Stimulated activated CD4-positive, alpha-beta T cell treated with anti-CD3 and anti-CD28 coated beads, Interleukin-15, amount 100 ng/mL, for 1 hour (primary cell): ENCODE data around the gene C1GALT1.
"Not testable (repeated sequence)": the region's sequence is repeated elsewhere in the genome, so short reads cannot be mapped to it uniquely, and the experiment has no call there.

Experiments
- DNase-seq, 2 donors: peaks; one replicate each; pipeline ENCODE4 v3.0.0-alpha.2; 2020; ENCODE audit warnings: low read depth in 1 of 2, low spot score in 1 of 2

The C1GALT1 gene

GRCh38 chr7:7231865-7232264 lies 49.5 kb downstream of the C1GALT1 start:
- DNase-seq, result no peak

DNA sequence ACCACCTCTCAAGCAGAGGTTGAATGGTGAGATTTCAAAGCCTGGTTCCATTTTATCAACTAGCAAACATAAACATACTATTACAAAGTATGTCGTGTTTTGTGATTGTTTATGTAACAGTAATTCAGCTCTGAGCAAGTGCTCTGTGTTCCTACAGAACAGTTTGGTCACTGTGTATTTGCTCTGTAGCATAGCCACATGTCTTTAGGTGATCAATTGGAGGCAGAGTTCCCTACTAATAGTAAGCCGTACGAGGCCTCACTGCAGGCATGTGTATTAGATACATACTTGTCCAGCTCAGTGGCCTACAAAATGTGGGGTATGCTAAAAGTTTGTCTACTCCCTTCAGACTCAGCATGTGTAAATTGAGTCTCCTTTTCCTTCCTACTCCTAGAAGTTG lies 53.0 kb downstream of the C1GALT1 start:
- no peak for DNase-seq

DNA sequence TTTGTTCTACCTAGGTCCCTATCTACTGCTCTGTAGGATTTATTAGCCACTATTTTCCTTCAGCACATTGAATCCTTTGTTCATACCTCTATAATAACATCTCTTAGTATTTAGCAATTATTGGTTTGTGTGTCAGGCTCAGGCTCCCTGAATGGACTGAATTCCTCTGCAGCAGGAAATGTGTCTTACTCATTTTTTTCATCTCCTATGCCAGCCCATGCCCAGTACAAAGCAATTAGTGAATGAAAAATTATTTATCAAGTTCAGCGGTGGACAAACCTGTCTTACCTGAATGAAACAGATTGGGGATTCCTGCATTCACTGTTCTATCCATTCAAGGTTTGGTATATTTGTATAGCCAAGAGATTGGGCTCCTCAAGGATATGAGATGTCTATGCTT lies 53.7 kb downstream of the C1GALT1 start:
- DNase-seq, result no peak

- no peak for DNase-seq
Measured at GRCh38 chr7:7237201-7237977, 55.0 kb downstream of the C1GALT1 start.

GRCh38 chr7:7237978-7238267 lies 55.6 kb downstream of the C1GALT1 start:
- DNase-seq, result no peak

GRCh38 chr7:7239346-7239745 lies 57.0 kb downstream of the C1GALT1 start:
- DNase-seq, result no peak

DNA sequence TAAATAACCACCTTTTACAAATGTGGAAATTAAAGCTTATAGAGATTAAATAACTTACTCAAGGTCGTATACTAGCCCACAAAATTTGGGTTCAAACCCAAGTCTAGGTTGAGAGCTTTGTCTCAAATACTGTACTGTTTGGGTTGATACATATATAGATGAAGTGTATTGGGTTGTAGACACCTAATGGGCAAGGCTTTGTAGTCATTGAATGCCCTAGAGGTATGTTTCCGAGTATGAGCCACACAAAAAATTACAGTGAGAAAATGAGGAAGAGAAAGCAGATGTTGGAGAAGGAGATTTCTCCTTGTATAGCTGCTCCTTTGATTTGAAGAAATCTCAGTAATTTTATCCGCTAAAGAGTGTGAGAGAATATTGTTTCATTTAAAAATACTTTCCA lies 60.6 kb downstream of the C1GALT1 start:
- no peak for DNase-seq

DNA sequence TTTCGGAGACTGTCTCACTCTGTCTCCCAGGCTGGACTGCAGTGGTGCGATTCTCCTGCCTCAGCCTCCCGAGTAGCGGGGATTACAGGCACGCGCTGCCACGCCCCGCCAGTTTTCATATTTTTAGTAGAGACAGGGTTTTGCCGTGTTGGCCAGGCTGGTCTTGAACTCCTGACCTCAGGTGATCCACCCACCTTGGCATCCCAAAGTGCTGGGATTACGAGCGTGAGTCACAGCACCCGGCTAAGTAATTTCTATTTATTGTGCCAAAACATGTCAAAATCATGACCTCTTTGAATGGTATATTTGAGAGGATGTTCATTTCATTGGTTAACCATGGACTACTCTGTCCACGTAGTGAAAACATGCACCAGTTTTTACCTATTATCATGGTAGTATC lies 62.9 kb downstream of the C1GALT1 start:
- DNase-seq, result not testable (repeated sequence)

DNA sequence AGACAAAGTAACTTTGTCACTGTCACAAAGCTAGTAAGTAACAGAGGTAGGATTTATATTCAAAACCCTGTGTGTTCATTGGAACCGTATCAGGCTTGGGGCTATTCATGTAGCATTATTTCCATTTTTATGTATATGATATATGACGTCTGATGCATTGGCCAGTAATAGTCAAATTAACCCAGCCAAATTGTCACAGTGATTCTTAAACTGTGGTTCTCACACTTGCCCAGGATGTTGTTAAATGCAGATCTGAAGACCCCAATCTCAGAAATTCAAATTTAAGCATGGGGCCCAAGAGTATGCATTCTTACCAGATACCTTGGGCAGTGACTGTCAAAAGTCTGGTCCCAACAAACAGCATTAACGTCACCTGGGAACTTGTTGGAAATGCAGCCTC lies 63.9 kb downstream of the C1GALT1 start:
- DNase-seq, result no peak

- no peak for DNase-seq
Measured at GRCh38 chr7:7247658-7248057, 65.3 kb downstream of the C1GALT1 start.

GRCh38 chr7:7249814-7250213 lies 67.5 kb downstream of the C1GALT1 start:
- DNase-seq, result no peak

DNA sequence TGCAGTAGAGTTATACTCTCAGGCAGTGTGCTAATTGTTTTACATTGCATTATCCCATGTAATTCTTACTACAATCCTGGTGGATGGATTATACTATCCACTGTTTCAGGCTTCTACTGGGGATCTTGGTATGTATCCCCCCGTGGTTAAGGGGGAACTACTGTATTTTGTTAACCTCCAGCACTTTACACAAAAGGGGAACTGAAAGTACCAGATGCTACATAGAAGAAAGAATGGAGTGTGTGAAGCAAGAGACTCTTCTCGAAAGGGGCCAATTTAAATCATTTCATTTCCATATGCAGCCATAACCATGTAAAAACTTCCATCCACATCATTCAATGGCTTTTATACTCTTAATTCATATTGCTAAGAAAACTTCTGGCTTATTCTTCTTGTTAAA lies 69.4 kb downstream of the C1GALT1 start:
- no peak for DNase-seq

DNA sequence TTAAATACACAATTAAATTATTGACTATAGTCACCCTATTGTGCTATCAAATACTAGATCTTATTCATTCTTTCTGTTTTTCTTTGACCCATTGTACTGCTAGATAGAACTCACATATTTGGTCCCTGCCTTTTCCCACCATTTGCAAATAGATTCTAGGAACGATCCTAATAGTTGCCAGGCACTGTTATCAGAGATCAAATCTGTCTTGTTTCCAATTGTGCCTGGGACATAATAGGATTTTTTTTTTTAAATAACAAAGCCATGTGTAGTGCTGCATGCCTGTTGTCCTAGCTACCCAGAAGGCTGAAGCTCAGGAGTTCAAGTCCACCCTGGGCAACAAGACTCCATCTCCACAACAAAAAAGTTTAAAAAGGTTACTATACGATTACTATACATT lies 72.0 kb downstream of the C1GALT1 start:
- no peak for DNase-seq

DNA sequence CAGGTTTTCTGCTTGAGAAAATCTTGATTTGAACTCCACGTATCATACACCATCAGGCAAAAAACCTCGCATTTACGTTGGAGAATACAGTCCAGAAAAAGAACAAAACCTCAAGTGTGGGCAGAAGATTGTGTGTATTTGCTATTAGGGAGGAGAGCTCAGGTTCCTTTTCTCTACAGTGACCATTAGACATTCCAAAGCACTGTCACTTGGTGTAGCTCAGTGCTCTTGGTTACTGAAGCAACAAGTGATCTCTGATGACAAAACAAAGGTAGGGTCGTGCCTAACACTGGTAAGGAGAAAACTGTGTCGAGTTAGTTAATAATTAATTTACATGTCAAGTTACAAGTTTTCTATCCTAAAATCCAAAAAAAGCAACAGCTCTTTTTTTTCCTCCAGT lies 72.6 kb downstream of the C1GALT1 start:
- DNase-seq, result no peak

DNA sequence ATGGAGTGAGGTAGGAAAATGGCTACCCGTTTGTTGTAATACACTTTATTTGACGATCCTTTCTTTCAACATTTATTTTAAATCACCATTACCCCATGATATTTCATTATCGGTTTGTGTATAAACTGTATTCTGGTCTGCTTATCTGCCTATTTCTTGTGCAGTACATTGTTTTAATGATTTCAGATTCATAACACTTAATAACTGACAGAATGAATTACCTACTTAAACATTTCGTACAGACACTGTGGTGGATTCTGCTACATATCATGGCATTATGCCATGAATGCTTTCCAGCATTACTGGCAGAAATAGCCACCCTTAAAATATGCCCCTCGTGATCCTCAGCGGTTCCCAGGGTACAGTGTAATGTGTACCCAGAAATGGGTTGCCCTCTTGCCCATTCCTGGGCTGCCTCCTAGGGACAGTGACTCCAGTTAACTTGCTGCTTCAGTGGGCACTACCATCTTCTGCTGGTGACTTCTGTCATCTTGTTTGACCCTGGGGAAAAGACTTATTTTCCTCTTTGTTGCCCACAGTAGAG lies 74.5 kb downstream of the C1GALT1 start:
- no peak for DNase-seq

DNA sequence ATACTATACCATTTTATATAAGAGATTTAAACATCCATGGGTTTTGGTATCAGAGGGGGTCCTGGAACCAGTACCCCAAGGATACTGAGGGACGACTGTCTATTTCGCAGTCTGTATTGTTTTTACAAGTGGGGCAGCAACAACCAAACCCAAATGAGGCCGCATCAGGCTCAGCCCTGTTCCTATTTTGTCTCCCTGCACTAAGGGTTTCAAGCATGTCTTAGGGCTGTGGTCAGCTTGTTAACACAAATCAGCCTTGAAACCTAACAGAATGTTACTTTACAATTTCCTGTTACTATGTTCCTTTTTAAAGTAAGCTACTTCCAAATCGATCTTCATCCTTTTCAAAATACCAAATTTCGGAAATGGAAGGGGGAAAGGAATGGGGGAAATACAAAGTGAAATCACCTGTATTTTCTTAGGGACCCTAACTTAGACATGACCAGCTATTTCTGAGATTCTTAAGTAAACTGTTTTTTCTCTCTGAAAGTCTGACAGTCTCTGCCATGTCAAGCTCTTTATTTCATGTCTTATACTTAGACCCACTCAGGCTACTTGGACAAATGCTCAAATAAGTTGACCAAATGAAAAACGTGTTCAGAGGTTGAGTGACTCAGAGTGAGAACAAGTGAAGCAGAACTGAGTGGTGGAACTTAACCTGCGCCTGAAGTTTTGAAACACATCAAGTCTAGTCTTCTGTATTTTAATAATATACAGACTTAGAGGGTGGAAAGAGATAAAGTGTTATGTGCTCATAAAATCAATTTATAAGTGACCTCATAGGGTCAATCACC lies 75.8 kb downstream of the C1GALT1 start:
- DNase-seq, result no peak

- DNase-seq, result no peak
Measured at GRCh38 chr7:7261863-7262262, 79.5 kb downstream of the C1GALT1 start.

GRCh38 chr7:7263297-7264230 lies 81.2 kb downstream of the C1GALT1 start:
- no peak for DNase-seq

DNA sequence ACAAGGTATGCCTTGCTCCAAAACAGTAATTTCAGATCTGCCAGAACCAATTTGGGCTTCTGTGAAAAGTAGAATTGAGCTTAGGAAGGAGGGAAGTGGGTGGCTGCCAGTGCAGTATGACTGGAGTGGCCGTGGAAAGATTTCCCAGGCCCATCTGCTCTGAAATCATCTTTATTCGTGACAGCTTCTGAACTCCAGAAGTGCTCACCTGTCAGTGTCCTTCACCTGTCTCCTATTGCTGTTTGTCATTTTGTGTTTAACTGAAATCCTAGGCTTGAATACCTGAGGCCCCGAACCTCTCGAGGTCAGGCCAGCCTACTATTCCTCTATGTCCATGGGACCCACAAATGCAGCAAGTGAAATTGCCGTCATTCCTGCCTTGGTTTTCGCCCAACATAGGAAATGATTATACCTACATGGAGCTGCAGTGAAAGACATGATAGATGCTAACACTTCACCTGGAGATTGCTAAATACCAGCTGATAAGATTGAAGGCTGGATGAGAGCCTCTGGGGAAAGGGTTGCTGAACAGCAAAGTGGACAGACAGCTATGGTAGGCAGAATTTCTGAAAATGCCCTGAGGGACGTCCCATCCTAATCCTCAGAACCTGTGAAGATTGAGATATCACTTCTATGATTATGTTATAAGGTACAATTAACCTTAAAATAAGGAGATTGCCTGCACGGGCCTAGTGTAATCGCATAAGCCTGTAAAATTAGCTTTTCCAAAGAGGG lies 82.1 kb downstream of the C1GALT1 start:
- no peak for DNase-seq
